ENCODE measurements around the gene FASTKD2.
A peak's percentile ranks its signal among the peaks of the same experiment; 100 is the strongest.

Gene FASTKD2

GRCh38 chr2:206764673-206765241 lies 649 bp upstream of the FASTKD2 start:
- no peaks in the 10 kb centered on the region for H3K9me2 ChIP-seq (ENCODE audit: low read depth, low read length)
- no peak for TF ChIP-seq CTCF (IDR thresholded peaks at IDR 0.05; ENCODE audit: low read length)
- no peak for TF ChIP-seq EZH2 (IDR thresholded peaks at IDR 0.05; ENCODE audit: borderline replicate concordance, low read length)
- H3K9ac ChIP-seq (ENCODE audit: low read length), result peak overlapping the region; percentile 91
- H3K27me3 ChIP-seq (ENCODE audit: insufficient read depth, low read length), result no peaks in the 10 kb centered on the region
- no peak overlapping the region for H3K27ac ChIP-seq (ENCODE audit: low read depth, low read length, poor library complexity, severe bottlenecking)
- H3F3A ChIP-seq (ENCODE audit: insufficient read depth, low read length), result no peaks in the 10 kb centered on the region
- no peaks in the 10 kb centered on the region for H3K9me3 ChIP-seq (ENCODE audit: low read length)
- no peak overlapping the region for H2AFZ ChIP-seq (ENCODE audit: low read length)
- H4K20me1 ChIP-seq (ENCODE audit: insufficient read depth, low read length), result no peaks in the 10 kb centered on the region
- H3K4me2 ChIP-seq (ENCODE audit: low read length), result peak overlapping the region; percentile 73
- peaks cover 28% of the 10 kb centered on the region; the same call in 1 of the 2 replicates for H3K36me3 ChIP-seq (ENCODE audit: insufficient read depth, low read length)
- H3K4me3 ChIP-seq (ENCODE audit: low read depth, low read length, poor library complexity, severe bottlenecking), result peak overlapping the region; percentile 93
- H3K79me2 ChIP-seq (ENCODE audit: insufficient read depth, low read length), result peaks cover 17% of the 10 kb centered on the region
- H3K4me1 ChIP-seq (ENCODE audit: insufficient read depth, low read length, severe bottlenecking), result peaks cover 27% of the 10 kb centered on the region

GRCh38 chr2:206766057-206766930 lies 888 bp downstream of the FASTKD2 start:
- Histone ChIP-seq H3K79me2 (ENCODE audit: insufficient read depth, low read length) (peaks cover 17% of the 10 kb centered on the region), H4K20me1 (ENCODE audit: insufficient read depth, low read length) (no peaks in the 10 kb centered on the region), H3K4me1 (ENCODE audit: insufficient read depth, low read length, severe bottlenecking) (peaks cover 27% of the 10 kb centered on the region), H3K4me2 (ENCODE audit: low read length) (peak overlapping the region; percentile 73), H3K9me2 (ENCODE audit: low read depth, low read length) (no peaks in the 10 kb centered on the region), H2AFZ (ENCODE audit: low read length) (no peak overlapping the region), H3K9me3 (ENCODE audit: low read length) (no peaks in the 10 kb centered on the region), H3K4me3 (ENCODE audit: low read depth, low read length, poor library complexity, severe bottlenecking) (peak overlapping the region; percentile 93), H3K27ac (ENCODE audit: low read depth, low read length, poor library complexity, severe bottlenecking) (peak overlapping the region; percentile 34), H3K27me3 (ENCODE audit: insufficient read depth, low read length) (no peaks in the 10 kb centered on the region), H3F3A (ENCODE audit: insufficient read depth, low read length) (no peaks in the 10 kb centered on the region), H3K36me3 (ENCODE audit: insufficient read depth, low read length) (peaks cover 39% of the 10 kb centered on the region; the same call in 1 of the 2 replicates), H3K9ac (ENCODE audit: low read length) (peak overlapping the region; percentile 91)
- TF ChIP-seq EZH2 (IDR thresholded peaks at IDR 0.05; ENCODE audit: borderline replicate concordance, low read length), result no peak
- no peak for TF ChIP-seq CTCF (IDR thresholded peaks at IDR 0.05; ENCODE audit: low read length)

DNA sequence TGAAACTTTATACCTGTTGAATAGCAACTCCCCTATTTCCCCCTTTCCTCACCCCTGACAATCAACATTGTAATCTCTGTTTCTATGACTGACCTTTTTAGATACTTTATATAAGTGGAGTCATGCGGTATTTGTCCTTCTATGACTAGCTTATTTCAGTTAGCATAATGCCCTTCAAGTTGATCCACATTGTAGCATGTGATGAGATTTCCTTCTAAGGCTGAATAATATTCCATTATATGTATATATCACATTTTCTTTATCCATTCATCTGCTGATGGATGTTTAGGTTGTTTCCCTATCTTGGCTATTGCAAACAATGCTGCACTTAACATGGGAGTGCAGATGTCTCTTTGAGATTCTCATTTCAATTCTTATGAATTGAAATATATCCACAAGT lies 9.5 kb downstream of the FASTKD2 start:
- peaks cover 95% of the 10 kb centered on the region for H3K36me3 ChIP-seq (ENCODE audit: insufficient read depth, low read length)
- H3K4me2 ChIP-seq (ENCODE audit: low read length), result no peak overlapping the region
- H3K4me3 ChIP-seq (ENCODE audit: low read depth, low read length, poor library complexity, severe bottlenecking), result no peak overlapping the region
- H3K79me2 ChIP-seq (ENCODE audit: insufficient read depth, low read length), result peaks cover 17% of the 10 kb centered on the region; the same call in 1 of the 2 replicates
- H3K27me3 ChIP-seq (ENCODE audit: insufficient read depth, low read length), result no peaks in the 10 kb centered on the region
- no peaks in the 10 kb centered on the region for H4K20me1 ChIP-seq (ENCODE audit: insufficient read depth, low read length)
- no peak overlapping the region for H3K9ac ChIP-seq (ENCODE audit: low read length)
- H3K9me2 ChIP-seq (ENCODE audit: low read depth, low read length), result no peaks in the 10 kb centered on the region
- no peak overlapping the region for H2AFZ ChIP-seq (ENCODE audit: low read length)
- H3K9me3 ChIP-seq (ENCODE audit: low read length), result peaks cover 13% of the 10 kb centered on the region
- no peaks in the 10 kb centered on the region for H3K4me1 ChIP-seq (ENCODE audit: insufficient read depth, low read length, severe bottlenecking)
- TF ChIP-seq CTCF (IDR thresholded peaks at IDR 0.05; ENCODE audit: low read length) (no peak), EZH2 (IDR thresholded peaks at IDR 0.05; ENCODE audit: borderline replicate concordance, low read length) (no peak)
- no peaks in the 10 kb centered on the region for H3F3A ChIP-seq (ENCODE audit: insufficient read depth, low read length)
- no peak overlapping the region for H3K27ac ChIP-seq (ENCODE audit: low read depth, low read length, poor library complexity, severe bottlenecking)

Measured in OCI-LY1 (cell line).